ENCODE data around the gene OIT3.

OIT3 gene

GRCh38 chr10:72953687-72954086 lies 60.1 kb downstream of the OIT3 start:
- ATAC-seq: no peak

DNA sequence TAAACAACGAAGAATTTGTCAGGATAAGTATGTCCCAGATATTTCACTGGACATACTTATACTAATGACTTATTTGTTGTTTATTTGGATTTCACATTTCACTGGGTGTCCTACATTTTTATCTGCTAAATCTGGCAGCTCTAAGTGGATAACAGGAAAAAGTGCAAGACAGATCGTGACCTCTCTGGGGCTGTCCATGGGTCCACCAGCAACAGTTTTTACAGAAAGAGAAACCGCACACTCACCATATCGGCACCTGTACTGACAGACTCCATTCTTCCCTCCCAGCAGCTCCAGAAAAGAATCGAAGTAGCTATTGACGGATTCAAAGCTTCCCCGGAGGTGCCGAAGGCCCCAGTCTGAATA lies 60.7 kb downstream of the OIT3 start:
- ATAC-seq: no peak

- no peak for ATAC-seq
These were observed 61.3 kb downstream of the OIT3 start, which contains the start of gene PLA2G12B for GRCh38 chr10:72954596-72955554. PLA2G12B (minus strand) TSS chr10:72954806; CDS start chr10:72954685, 121 bp downstream.

DNA sequence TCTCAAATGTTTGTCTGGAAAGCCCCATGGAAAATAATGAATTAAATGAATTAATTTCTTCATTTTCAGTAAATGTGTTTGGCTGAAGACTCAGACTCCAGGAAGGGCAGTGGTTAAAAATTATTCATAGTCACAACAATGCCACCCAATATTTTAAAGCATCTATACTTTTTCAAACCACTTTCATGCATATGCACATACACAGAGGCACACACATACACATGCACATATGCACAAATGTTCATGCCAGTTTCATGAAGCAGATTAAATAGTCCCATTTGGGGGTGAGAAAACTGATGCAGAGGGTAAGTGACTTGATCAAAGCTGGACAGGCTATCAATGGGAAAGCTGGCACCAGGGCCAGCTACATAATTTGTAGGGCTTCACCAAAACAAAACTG lies 62.5 kb downstream of the OIT3 start:
- no peak for ATAC-seq

GRCh38 chr10:72976886-72977285 lies 83.3 kb downstream of the OIT3 start:
- no peak for ATAC-seq

- ATAC-seq: no peak
These were observed 86.2 kb downstream of the OIT3 start for GRCh38 chr10:72979709-72980108.

- no peak for ATAC-seq
These were observed 86.8 kb downstream of the OIT3 start for GRCh38 chr10:72980348-72980747.

GRCh38 chr10:72981028-72981881 lies 87.7 kb downstream of the OIT3 start:
- no peak for ATAC-seq

DNA sequence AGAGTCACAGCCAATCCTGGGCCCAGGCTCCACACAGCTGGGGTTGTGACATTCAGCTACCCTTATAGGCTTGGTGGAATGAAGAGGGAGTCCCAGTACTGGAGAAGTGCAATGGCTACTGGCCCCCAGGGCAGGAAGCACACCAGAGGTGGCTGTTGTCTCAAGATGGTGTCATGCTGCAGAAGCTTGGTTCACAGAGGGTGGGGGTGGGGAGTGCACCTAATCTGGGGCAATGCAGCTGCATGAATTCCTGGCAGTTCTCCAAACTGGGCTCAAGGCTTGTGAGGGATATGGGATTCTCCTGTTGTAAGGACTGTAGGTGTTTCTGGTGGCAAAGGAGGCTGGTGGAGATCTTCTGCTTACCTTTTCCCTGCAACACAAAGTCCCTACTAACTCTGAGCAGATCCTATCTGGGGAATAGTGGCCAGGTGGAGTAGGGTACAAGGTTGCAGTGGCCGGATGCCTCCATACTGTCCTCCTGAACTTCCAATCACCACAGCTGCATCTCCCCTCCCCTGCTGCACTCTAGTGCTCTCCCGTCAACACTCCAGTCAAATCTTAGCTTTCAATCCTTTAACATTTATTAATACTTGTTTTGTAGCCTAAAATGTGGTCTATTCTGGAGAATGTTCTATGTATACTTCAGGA lies 88.5 kb downstream of the OIT3 start:
- ATAC-seq: no peak
